T1000 (cell line): Measurements from ENCODE around the gene ALKBH7.
"Not testable (repeated sequence)": the region's sequence is repeated elsewhere in the genome, so short reads cannot be mapped to it uniquely, and the experiment has no call there.

Experiments used
- DNase-seq: peaks from one replicate; lab custom pipeline; 2025; ENCODE audit warnings: mixed read lengths; lab: John Stamatoyannopoulos, UW

The ALKBH7 gene

GRCh38 chr19:6400062-6400944, 27.7 kb downstream of the ALKBH7 start:
- not testable (repeated sequence) for DNase-seq

- DNase-seq: no peak
Measured at GRCh38 chr19:6402058-6402457, 29.5 kb downstream of the ALKBH7 start.

GRCh38 chr19:6402837-6403608, 30.4 kb downstream of the ALKBH7 start:
- no peak for DNase-seq

- no peak for DNase-seq
Measured at GRCh38 chr19:6406401-6406800, 33.8 kb downstream of the ALKBH7 start.

GRCh38 chr19:6409346-6409745, 36.8 kb downstream of the ALKBH7 start:
- no peak for DNase-seq

GRCh38 chr19:6412061-6412446, 39.5 kb downstream of the ALKBH7 start:
- DNase-seq: no peak

- DNase-seq: no peak
Measured at GRCh38 chr19:6412447-6413091, 40.0 kb downstream of the ALKBH7 start.

GRCh38 chr19:6413291-6413690, 40.7 kb downstream of the ALKBH7 start:
- DNase-seq: no peak

- DNase-seq: no peak
Measured at GRCh38 chr19:6413721-6414643, 41.4 kb downstream of the ALKBH7 start.

GRCh38 chr19:6414793-6415590, 42.4 kb downstream of the ALKBH7 start:
- DNase-seq: no peak

- no peak for DNase-seq
Measured at GRCh38 chr19:6415591-6416190, 43.1 kb downstream of the ALKBH7 start.

GRCh38 chr19:6416658-6417405, 44.2 kb downstream of the ALKBH7 start:
- DNase-seq: no peak

- no peak for DNase-seq
Measured at GRCh38 chr19:6417713-6418561, 45.3 kb downstream of the ALKBH7 start.

GRCh38 chr19:6418562-6418932, 46.0 kb downstream of the ALKBH7 start:
- DNase-seq: no peak

GRCh38 chr19:6421075-6422014, 48.8 kb downstream of the ALKBH7 start:
- DNase-seq: no peak

GRCh38 chr19:6423499-6424194, 51.1 kb downstream of the ALKBH7 start:
- no peak for DNase-seq
